Right atrium auricular region (tissue), 2 donors: ENCODE results near the gene NKX1-1. TPM values are rescaled to one million over a fixed set of nuclear protein-coding genes. Genes with fewer than 3 reads are reported as not detected.

Experiments used
- DNase-seq: peaks from one replicate; pipeline ENCODE4 v3.0.0-alpha.2; 2019; ENCODE audit warnings: low spot score
- H3K27ac ChIP-seq, 2 donors: fragments of 200-600 bp; sonication (generic); 1 replicate in 1 of 2; 2 replicates in 1 of 2; pipeline ENCODE4 v1.5.1; 2016 to 2019
- H3K27me3 ChIP-seq, 2 donors: fragments of 200-600 bp; sonication (generic); one replicate each; pipeline versions ENCODE4 v1.5.1 to v1.6.0; 2017 to 2019
- H3K36me3 ChIP-seq: fragments of 200-600 bp; sonication (generic); one replicate; pipeline ENCODE4 v1.5.1; 2016
- H3K4me1 ChIP-seq, 2 donors: fragments of 200-600 bp; sonication (generic); one replicate each; pipeline versions ENCODE4 v1.5.1 to v1.6.0; 2017 to 2019
- H3K4me3 ChIP-seq, 2 donors: fragments of 200-600 bp; sonication (generic); 1 replicate in 1 of 2; 2 replicates in 1 of 2; pipeline ENCODE4 v1.5.1; 2017 to 2019; ENCODE audit warnings: mild to moderate bottlenecking in 1 of 2, moderate library complexity in 1 of 2
- H3K9me3 ChIP-seq, 2 donors: fragments of 200-600 bp; sonication (generic); one replicate each; pipeline ENCODE4 v1.5.1; 2019
- total RNA-seq, 2 donors: library from RNA; depleted of rRNA; stranded (reverse); fragments of >200 nt; gene quantifications; one replicate each; pipeline ENCODE4 v1.1.0, GENCODE V29; 2016
- TF ChIP-seq, protein P1 (sequence below), 2 donors: fragments of 200-600 bp; sonication (generic); IDR thresholded peaks; one replicate each; pipeline ENCODE4 v1.5.1; 2019; ENCODE audit warnings: antibody characterized with exemption in 2 of 2

Gene NKX1-1
- total RNA-seq, 2 donors from 2014 or later: not detected

DNA sequence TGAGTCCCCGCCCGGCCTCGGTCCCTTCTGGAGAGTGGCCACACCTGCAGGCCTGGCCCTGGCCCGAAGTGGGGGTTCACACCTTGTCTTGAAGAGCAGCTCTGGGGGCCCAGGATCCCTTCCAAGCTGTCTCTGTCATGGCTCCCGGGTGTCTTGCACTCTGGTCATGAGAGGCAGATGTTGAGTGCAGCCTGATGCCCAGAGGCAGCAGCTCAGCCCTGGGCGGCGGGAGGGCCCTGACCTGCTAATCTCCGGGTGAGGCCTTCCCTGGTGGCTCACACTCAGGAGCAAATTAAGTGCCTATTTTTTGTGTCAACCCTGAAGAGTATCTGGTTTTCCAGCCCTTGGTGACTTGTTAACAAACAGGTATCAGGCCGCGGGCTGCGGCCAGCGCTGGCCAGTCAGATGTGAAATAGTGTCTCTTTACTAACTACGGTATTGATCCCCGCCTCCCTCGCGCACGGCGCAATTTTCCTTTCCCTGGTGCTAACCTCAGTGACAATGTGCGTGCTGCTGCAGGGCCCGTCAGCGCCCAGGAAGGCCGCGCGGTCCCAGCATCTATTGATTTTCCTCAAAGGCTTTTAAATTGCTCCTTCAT is 24.2 kb downstream of the NKX1-1 start:
- Histone ChIP-seq H3K4me1 (no peaks in the 10 kb centered on the region), H3K4me3 (no peak overlapping the region), H3K9me3 (no peaks in the 10 kb centered on the region), H3K36me3 (peaks cover 19% of the 10 kb centered on the region), H3K27me3 (no peaks in the 10 kb centered on the region), H3K27ac (no peak overlapping the region)
- TF ChIP-seq, protein P1, sequence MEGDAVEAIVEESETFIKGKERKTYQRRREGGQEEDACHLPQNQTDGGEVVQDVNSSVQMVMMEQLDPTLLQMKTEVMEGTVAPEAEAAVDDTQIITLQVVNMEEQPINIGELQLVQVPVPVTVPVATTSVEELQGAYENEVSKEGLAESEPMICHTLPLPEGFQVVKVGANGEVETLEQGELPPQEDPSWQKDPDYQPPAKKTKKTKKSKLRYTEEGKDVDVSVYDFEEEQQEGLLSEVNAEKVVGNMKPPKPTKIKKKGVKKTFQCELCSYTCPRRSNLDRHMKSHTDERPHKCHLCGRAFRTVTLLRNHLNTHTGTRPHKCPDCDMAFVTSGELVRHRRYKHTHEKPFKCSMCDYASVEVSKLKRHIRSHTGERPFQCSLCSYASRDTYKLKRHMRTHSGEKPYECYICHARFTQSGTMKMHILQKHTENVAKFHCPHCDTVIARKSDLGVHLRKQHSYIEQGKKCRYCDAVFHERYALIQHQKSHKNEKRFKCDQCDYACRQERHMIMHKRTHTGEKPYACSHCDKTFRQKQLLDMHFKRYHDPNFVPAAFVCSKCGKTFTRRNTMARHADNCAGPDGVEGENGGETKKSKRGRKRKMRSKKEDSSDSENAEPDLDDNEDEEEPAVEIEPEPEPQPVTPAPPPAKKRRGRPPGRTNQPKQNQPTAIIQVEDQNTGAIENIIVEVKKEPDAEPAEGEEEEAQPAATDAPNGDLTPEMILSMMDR (IDR thresholded peaks at IDR 0.05): no peak
- DNase-seq: no peak

DNA sequence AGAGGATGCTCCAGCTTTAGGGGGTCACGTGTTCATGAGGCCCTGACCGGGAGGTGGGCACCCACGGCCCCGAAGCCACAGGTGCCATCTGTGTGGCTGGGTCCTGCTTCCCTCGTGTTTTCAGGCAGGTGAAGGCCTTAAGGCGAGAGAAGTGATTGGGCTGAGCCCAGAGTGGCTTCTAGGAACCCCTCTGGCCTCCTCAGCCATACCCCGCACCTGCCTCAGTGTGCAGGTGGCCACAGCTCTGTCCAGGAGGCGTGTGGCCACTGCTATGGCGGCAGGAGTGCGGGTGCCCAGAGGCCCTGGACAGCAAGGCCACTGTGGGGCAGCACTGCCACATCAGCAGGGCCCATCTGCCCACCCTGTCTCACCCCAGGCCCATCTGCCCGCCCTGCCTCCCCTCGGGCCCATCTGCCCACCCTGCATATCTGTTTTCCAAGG is 25.0 kb downstream of the NKX1-1 start:
- Histone ChIP-seq H3K27ac (no peak overlapping the region), H3K4me1 (no peaks in the 10 kb centered on the region), H3K36me3 (peaks cover 17% of the 10 kb centered on the region), H3K9me3 (no peaks in the 10 kb centered on the region), H3K4me3 (no peak overlapping the region), H3K27me3 (no peaks in the 10 kb centered on the region)
- no peak for DNase-seq
- TF ChIP-seq, protein P1 (IDR thresholded peaks at IDR 0.05): no peak

DNA sequence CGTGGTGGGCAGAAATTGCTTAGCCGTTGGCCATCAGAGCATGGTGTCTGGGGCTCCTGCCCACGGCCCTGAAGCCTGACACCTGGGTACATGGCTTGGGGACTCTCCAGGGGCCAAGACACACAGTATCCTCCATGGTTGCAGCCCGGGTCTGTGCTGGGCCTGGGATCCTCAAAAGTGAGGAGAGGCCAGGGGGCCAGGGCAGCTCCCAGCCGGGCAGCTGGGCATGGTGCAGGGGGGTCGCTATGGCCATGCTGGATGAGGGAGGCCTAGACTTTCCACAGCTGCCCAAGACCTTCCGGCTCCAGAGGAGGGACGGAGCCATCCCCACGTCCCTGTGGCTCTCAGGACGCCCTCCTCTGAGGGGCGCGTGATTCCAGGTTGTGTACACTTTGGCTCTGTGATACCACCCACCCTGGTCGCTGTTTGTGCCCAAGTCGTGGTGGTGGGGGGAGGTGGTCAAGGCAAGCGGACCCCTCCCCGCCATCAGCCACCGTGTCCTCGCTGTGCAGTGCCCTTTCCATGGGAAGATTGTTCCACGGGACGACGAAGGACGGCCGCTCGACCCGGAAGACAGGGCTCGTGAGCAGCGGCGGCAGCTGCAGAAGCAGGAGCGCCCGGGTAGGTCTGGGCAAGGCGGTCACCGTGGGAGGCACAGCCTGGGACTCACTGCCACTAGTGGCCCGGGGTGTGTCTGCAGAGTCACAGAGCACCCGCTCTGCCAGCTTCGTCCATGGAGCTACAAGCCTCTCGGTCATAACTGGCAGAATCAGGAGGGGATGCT is 25.7 kb downstream of the NKX1-1 start:
- no peak overlapping the region for H3K27ac ChIP-seq
- no peaks in the 10 kb centered on the region for H3K9me3 ChIP-seq
- no peak overlapping the region for H3K4me3 ChIP-seq
- no peaks in the 10 kb centered on the region for H3K4me1 ChIP-seq
- no peaks in the 10 kb centered on the region for H3K27me3 ChIP-seq
- TF ChIP-seq, protein P1 (IDR thresholded peaks at IDR 0.05): no peak
- H3K36me3 ChIP-seq: peaks cover 18% of the 10 kb centered on the region
- DNase-seq: no peak

DNA sequence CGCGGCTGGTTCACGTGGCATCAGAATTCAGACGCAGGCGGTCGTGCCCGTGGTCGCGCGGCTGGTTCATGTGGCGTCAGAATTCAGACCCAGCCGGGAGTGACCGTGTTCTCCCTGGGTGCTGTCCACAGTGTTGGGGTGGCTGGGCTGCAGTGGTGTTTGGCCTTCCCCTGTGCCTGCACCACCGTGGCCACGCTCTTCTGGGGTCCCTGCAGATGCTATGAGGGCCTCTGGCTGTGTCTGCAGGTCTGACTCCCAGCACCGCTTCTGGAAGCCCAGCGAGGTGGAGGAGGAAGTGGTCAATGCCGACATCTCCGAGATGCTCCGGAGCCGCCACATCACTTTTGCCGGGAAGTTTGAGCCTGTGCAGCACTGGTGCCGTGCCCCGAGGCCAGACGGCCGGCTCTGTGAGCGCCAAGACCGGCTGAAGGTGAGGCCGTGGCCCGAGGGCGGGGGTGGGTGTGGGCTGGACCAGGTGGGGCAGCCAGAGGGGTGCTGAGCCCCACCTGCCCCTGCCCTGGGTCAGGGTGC is 26.4 kb downstream of the NKX1-1 start:
- Histone ChIP-seq H3K9me3 (no peaks in the 10 kb centered on the region), H3K4me1 (no peaks in the 10 kb centered on the region), H3K27me3 (no peaks in the 10 kb centered on the region), H3K4me3 (no peak overlapping the region), H3K27ac (no peak overlapping the region), H3K36me3 (peaks cover 20% of the 10 kb centered on the region)
- no peak for DNase-seq
- TF ChIP-seq, protein P1 (IDR thresholded peaks at IDR 0.05): no peak

DNA sequence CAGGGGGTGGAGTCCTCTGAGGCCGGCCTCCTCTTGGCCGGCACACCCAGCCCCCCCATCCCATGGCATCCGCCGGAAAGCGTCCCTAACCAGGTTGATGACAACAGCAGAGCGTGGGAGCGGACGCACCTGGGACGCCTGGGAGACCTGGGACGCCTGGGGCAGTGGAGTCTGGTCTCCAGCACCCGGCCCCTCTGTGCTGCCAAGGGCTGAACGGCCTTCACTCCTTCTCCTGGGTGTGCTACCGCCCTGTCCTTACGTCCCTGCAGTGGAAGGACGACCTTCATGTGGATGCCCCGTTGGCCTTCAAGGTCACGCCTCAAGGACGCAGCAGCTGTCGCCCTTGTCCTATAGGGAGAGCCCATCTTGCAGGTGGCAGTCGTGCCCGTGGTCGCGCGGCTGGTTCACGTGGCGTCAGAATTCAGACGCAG is 26.9 kb downstream of the NKX1-1 start:
- no peak overlapping the region for H3K27ac ChIP-seq
- DNase-seq: no peak
- H3K4me3 ChIP-seq: no peak overlapping the region
- H3K9me3 ChIP-seq: no peaks in the 10 kb centered on the region
- peaks cover 20% of the 10 kb centered on the region for H3K36me3 ChIP-seq
- no peaks in the 10 kb centered on the region for H3K4me1 ChIP-seq
- no peaks in the 10 kb centered on the region for H3K27me3 ChIP-seq
- TF ChIP-seq, protein P1 (IDR thresholded peaks at IDR 0.05): no peak
